DMS 273 treated with DMSO at 0.1 percent for 48 hours (cell line): Measurements from ENCODE around the gene NFE2L3.
"Not testable (repeated sequence)": the region's sequence is repeated elsewhere in the genome, so short reads cannot be mapped to it uniquely, and the experiment has no call there.

Source experiments
- DNase-seq: peaks from one replicate; lab custom pipeline; 2025; lab: John Stamatoyannopoulos, UW

NFE2L3 gene

GRCh38 chr7:26167303-26167934 lies 15.4 kb downstream of the NFE2L3 start:
- no peak for DNase-seq

DNA sequence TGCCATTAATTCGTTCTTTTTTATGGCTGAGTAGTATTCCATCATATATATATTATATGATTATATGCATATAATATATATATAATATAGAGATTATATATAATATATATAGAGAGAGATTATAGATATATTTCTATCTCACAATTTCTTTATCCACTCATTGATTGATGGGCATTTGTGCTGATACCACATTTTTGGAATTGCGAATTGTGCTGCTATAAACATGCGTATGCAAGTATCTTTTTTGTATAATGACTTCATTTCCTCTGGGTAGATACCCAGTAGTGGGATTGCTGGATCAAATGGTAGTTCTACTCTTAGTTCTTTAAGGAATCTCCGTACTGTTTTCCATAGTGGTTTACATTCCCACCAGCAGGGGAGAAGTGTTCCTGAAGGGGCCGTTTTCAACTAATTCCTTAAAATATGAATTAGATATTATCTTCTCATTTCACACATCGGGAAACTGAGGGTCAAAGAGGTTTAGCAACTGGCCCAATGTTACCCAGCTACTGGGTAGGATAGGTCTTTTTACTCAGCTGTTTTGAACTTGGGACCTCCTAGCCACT lies 16.5 kb downstream of the NFE2L3 start:
- no peak for DNase-seq

- DNase-seq: no peak
Measured at GRCh38 chr7:26169271-26169670, 17.3 kb downstream of the NFE2L3 start.

- no peak for DNase-seq
Measured at GRCh38 chr7:26170663-26171062, 18.7 kb downstream of the NFE2L3 start.

DNA sequence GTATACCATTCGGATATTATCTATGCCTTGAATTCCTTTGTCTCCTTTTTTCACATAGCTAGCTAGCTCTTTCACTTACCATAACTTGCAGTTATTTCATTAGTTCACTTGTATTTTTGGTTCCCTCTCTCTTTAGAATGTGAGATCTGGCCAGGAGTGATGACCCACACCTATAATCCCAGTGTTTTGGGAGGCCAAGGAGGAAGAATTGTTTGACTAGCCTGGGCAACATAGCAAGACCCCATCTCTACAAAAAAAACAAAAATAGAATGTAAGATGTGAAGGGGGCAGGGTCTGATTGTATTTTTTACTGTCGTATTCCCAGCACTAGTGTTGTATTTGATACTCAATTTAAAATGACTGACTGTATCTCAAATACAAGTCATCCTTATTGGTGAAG lies 19.6 kb downstream of the NFE2L3 start:
- no peak for DNase-seq

DNA sequence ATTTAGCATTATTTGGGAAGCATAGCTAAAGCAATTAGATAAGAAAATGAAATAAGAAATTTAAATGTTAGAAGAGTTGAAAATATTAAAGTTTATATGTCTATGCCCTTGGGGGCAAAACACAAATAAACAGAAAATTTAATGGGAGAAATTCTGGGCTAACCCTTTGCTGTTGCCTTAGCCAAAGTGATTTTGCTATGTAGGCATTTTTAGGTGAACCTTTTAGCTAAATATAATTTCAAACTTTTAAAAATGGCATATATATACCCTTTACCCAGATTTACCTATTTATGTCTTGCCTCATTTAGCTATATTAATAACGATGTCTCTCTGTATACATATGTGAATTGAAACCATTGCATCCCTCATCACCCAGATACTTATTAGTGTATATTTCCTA lies 20.1 kb downstream of the NFE2L3 start:
- no peak for DNase-seq

DNA sequence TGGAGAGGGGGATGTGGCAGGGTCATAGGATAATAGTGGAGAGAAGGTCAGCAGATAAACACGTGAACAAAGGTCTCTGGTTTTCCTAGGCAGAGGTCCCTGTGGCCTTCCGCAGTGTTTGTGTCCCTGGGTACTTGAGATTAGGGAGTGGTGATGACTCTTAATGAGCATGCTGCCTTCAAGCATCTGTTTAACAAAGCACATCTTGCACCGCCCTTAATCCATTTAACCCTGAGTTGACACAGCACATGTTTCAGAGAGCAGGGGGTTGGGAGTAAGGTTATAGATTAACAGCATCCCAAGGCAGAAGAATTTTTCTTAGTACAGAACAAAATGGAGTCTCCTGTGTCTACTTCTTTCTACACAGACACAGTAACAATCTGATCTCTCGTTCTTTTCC lies 23.9 kb downstream of the NFE2L3 start:
- DNase-seq: not testable (repeated sequence)

DNA sequence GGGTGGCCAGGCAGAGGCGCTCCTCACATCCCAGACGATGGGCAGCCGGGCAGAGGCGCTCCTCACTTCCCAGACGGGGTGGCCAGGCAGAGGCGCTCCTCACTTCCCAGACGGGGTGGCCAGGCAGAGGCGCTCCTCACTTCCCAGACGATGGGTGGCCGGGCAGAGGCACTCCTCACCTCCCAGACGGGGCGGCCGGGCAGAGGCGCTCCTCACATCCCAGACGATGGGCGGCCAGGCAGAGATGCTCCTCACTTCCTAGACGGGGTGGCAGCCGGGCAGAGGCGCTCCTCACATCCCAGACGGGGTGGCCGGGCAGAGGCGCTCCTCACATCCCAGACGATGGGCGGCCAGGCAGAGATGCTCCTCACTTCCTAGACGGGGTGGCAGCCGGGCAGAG lies 24.7 kb downstream of the NFE2L3 start:
- DNase-seq: not testable (repeated sequence)

DNA sequence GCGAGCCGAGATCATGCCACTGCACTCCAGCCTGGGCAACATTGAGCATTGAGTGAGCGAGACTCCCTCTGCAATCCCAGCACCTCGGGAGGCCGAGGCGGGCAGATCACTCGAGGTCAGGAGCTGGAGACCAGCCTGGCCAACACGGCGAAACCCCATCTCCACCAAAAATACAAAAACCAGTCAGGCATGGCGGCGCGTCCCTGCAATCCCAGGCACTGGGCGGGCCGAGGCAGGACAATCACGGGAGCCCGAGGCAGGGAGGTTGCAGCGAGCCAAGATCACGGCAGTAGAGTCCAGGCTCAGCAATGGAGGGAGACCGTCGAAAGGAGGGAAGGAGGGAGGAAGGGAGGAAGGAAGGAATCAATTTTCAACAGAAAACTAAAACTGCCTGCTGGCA lies 25.3 kb downstream of the NFE2L3 start:
- DNase-seq: not testable (repeated sequence)

GRCh38 chr7:26178272-26178960 lies 26.4 kb downstream of the NFE2L3 start:
- DNase-seq: no peak

DNA sequence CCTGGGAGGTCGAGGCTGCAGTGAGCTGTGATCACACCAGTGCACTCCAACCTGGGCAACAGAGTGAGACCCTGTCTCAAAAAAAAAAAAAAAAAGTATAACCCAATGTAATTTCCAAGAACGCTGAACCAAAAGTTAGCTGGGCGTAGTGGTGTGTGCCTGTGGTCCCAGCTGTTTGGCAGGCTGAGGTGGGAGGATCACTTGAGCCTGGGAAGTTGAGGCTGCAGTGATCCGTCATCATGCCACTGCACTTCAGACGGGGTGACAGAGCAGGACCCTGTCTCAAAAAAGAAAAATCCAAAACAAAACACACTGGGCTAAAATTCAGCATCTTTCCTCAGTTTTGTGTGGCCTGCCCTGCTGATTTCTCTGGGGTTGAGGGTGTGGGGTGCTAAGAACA lies 27.4 kb downstream of the NFE2L3 start:
- no peak for DNase-seq

- DNase-seq: no peak
Measured at GRCh38 chr7:26179826-26180497, 28.0 kb downstream of the NFE2L3 start.

- no peak for DNase-seq
Measured at GRCh38 chr7:26180792-26181198, 28.8 kb downstream of the NFE2L3 start.

- DNase-seq: no peak
Measured at GRCh38 chr7:26181474-26182227, 29.7 kb downstream of the NFE2L3 start.

DNA sequence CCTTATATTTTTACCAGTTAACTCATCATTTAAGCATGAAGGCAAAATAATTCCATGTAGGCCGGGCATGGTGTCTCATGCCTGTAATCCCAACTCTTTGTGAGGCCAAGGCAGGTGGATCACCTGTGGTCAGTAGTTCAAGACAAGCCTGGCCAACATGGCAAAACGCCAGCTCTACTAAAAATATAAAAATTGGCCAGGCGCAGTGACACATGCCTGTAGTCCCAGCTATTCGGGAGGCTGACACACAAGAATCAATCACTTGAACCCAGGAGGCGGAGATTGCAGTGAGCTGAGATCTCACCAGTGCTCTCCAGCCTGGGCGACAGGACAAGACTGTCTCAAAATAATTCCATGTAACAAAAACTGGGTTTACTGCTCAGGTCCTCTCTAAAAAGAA lies 30.3 kb downstream of the NFE2L3 start:
- no peak for DNase-seq

DNA sequence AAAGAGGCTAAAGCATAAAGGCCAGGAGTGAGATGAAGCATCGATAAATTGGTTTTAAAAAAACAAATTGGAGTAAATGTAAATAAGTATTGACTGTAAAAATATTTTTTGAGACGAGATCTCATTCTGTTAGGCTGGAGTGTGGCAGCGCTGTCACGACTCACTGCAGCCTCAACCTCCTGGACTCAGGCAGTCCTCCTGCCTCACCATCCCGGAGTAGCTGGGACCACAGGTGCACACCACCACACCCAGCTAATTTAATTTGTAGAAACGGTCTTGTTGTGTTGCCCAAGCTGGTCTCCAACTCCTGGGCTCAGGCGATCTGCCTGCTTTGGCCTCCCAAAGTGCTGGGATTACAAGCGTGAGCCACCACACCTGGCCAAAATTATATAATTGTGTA lies 30.7 kb downstream of the NFE2L3 start:
- no peak for DNase-seq

DNA sequence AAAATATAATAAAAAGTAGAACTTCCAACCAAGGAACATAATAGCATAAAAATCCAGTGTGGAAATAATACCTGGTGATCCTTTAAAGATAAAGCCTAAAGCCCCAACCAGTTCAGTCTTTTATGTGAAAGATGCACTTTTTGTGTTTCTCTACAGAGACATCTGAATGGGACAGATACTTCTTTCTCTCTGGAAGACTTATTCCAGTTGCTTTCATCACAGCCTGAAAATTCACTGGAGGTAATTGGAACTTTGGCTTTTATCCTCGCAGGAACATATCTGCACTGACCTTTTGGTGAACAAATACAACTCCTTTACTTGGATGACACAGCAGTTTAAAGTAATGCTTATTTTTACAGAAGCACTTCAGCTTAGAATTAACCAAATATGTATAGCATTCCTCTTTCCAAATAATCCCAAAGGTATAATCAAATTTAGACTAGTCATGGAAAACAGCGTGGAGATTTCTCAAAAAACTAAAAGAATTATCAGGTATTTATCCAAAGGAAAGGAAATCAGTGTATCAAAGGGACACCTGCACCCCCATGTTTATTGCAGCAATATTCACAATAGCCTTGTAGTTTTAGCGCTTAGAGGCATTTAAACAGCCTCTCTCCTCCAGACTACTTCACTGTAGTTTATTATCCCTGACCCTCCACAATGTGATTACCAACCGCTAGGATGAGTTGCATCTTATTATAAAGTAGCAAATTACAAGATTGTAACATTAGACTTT lies 31.7 kb downstream of the NFE2L3 start:
- DNase-seq: no peak

DNA sequence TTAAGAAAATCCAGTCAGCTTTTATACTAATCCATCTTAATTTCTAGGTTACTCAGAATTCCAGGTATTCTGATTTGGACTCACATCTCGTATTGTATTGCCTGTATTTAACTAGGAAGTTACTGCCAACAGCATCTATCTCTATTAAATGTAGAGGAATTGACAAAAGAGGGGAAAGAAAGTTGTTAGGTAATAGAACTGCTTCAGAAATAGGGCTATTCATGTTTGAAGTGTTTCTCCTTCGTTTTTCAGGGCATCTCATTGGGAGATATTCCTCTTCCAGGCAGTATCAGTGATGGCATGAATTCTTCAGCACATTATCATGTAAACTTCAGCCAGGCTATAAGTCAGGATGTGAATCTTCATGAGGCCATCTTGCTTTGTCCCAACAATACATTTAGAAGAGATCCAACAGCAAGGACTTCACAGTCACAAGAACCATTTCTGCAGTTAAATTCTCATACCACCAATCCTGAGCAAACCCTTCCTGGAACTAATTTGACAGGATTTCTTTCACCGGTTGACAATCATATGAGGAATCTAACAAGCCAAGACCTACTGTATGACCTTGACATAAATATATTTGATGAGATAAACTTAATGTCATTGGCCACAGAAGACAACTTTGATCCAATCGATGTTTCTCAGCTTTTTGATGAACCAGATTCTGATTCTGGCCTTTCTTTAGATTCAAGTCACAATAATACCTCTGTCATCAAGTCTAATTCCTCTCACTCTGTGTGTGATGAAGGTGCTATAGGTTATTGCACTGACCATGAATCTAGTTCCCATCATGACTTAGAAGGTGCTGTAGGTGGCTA lies 32.5 kb downstream of the NFE2L3 start:
- DNase-seq: not testable (repeated sequence)

DNA sequence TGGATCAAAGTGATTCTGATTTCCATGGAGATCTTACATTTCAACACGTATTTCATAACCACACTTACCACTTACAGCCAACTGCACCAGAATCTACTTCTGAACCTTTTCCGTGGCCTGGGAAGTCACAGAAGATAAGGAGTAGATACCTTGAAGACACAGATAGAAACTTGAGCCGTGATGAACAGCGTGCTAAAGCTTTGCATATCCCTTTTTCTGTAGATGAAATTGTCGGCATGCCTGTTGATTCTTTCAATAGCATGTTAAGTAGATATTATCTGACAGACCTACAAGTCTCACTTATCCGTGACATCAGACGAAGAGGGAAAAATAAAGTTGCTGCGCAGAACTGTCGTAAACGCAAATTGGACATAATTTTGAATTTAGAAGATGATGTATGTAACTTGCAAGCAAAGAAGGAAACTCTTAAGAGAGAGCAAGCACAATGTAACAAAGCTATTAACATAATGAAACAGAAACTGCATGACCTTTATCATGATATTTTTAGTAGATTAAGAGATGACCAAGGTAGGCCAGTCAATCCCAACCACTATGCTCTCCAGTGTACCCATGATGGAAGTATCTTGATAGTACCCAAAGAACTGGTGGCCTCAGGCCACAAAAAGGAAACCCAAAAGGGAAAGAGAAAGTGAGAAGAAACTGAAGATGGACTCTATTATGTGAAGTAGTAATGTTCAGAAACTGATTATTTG lies 33.3 kb downstream of the NFE2L3 start:
- no peak for DNase-seq

- DNase-seq: no peak
Measured at GRCh38 chr7:26185844-26186180, 33.8 kb downstream of the NFE2L3 start.
